Limb (tissue), 2 donors: ENCODE measurements around the gene PPFIBP2.

Experiments used
- DNase-seq, 2 donors: peaks; one replicate each; pipeline ENCODE4 v3.0.0-alpha.2; 2016; ENCODE audit errors: extremely low spot score in 2 of 2

PPFIBP2 gene

GRCh38 chr11:7513234-7514098, at the start of gene PPFIBP2:
Gene PPFIBP2 (plus strand): TSS chr11:7513999. CDS start chr11:7549476, 35,477 bp downstream.
- DNase-seq: peak; percentile 76 to 90

GRCh38 chr11:7467652-7468051, 46.1 kb upstream of the PPFIBP2 start:
- DNase-seq: no peak

- DNase-seq: no peak
Measured at GRCh38 chr11:7469351-7469865, 44.4 kb upstream of the PPFIBP2 start.

- no peak for DNase-seq
Measured at GRCh38 chr11:7471071-7471470, 42.7 kb upstream of the PPFIBP2 start.

GRCh38 chr11:7473717-7474116, 40.1 kb upstream of the PPFIBP2 start:
- DNase-seq: no peak

- DNase-seq: no peak
Measured at GRCh38 chr11:7480113-7480512, 33.7 kb upstream of the PPFIBP2 start.

GRCh38 chr11:7484131-7484530, 29.7 kb upstream of the PPFIBP2 start:
- DNase-seq: no peak

GRCh38 chr11:7484645-7485044, 29.2 kb upstream of the PPFIBP2 start:
- no peak for DNase-seq

- peak; percentile 59 to 89 for DNase-seq
Measured at GRCh38 chr11:7485186-7486097, 28.4 kb upstream of the PPFIBP2 start, which contains the start of gene OLFML1. Gene OLFML1 (plus strand): TSS chr11:7485506. CDS start chr11:7485876, 370 bp downstream.

GRCh38 chr11:7486098-7486780, 27.6 kb upstream of the PPFIBP2 start:
- DNase-seq: no peak

GRCh38 chr11:7486781-7487140, 27.0 kb upstream of the PPFIBP2 start:
- peak; percentile 43 to 59 for DNase-seq

GRCh38 chr11:7487360-7487759, 26.4 kb upstream of the PPFIBP2 start:
- DNase-seq: no peak

- DNase-seq: no peak
Measured at GRCh38 chr11:7488681-7489080, 25.1 kb upstream of the PPFIBP2 start.

GRCh38 chr11:7489376-7489775, 24.4 kb upstream of the PPFIBP2 start:
- DNase-seq: no peak

GRCh38 chr11:7490054-7490453, 23.7 kb upstream of the PPFIBP2 start:
- DNase-seq: no peak

- DNase-seq: no peak
Measured at GRCh38 chr11:7490535-7490934, 23.3 kb upstream of the PPFIBP2 start.

- DNase-seq: no peak
Measured at GRCh38 chr11:7492253-7492652, 21.5 kb upstream of the PPFIBP2 start.

- DNase-seq: no peak
Measured at GRCh38 chr11:7493670-7494069, 20.1 kb upstream of the PPFIBP2 start.

- no peak for DNase-seq
Measured at GRCh38 chr11:7494086-7494745, 19.6 kb upstream of the PPFIBP2 start.

GRCh38 chr11:7495882-7496551, 17.8 kb upstream of the PPFIBP2 start:
- no peak for DNase-seq
